Adrenal gland (tissue), 12 donors: Measurements from ENCODE around the gene RPGRIP1. TPM values are rescaled to one million over a fixed set of nuclear protein-coding genes. Genes with fewer than 3 reads are reported as not detected.
A peak's percentile ranks its signal among the peaks of the same experiment; 100 is the strongest.

ENCODE experiments used
- DNase-seq, 7 donors: peaks; one replicate each; pipeline ENCODE4 v3.0.0-alpha.2; 2019 to 2020
- H3K27ac ChIP-seq, 5 donors: fragments of 200-600 bp; sonication (generic) in 4 of 5; 1 replicate in 3 of 5; 2 replicates in 2 of 5; pipeline versions ENCODE4 v1.5.1 to v1.8.0; 2016 to 2020; ENCODE audit warnings: mild to moderate bottlenecking in 1 of 5
- H3K27me3 ChIP-seq: fragments of 200-600 bp; 2 replicates; pipeline ENCODE4 v1.8.0; 2021
- H3K36me3 ChIP-seq, 2 donors: fragments of 200-600 bp; replicated peaks in 1 of 2; 1 replicate in 1 of 2; 2 replicates in 1 of 2; pipeline versions ENCODE4 v1.5.1 to v1.8.0; 2018 to 2022
- H3K4me1 ChIP-seq, 2 donors: fragments of 200-600 bp; replicated peaks in 1 of 2; 1 replicate in 1 of 2; 2 replicates in 1 of 2; pipeline versions ENCODE4 v1.5.1 to v1.8.0; 2018 to 2021
- H3K4me3 ChIP-seq, 4 donors: fragments of 200-600 bp; sonication (generic) in 3 of 4; one replicate each; pipeline ENCODE4 v1.5.1; 2016 to 2018
- H3K9me3 ChIP-seq, 3 donors: fragments of 200-600 bp; sonication (generic) in 1 of 3; replicated peaks in 1 of 3; 1 replicate in 2 of 3; 2 replicates in 1 of 3; pipeline versions ENCODE4 v1.5.1 to v1.8.0; 2016 to 2021
- POLR2A ChIP-seq, 2 donors: fragments of 450-650 bp; IDR thresholded peaks; one replicate each; pipeline ENCODE4 v1.6.1; 2017; ENCODE audit warnings: antibody characterized with exemption in 2 of 2, mild to moderate bottlenecking in 2 of 2, moderate library complexity in 1 of 2
- WGBS, 4 donors: extraction: QIAGEN DNeasy Blood & Tissue Kit in 2 of 4; methylation state at CpG; one replicate each; pipeline versions ENCODE4 v1.1.5 to v1.1.7; 2013 to 2017; 5-methylcytosine and 5-hydroxymethylcytosine counted together
- intact Hi-C, 2 donors: fragments of 100-400 bp; cut with DNase I; formaldehyde crosslinking; loops; one replicate each; pipeline versions ENCODE4 v1.14.1 to v1.15.0; 2022 to 2023
- polyA plus RNA-seq, 3 donors: library from polyadenylated mRNA; stranded (reverse); fragments of 200-250 nt in 2 of 3; fragments of 350-450 nt in 1 of 3; fragmentation: Illumina TruSeq in 1 of 3; extraction: RNeasy Lipid Tissue Mini Kit (QIAGEN cat#74804) in 1 of 3; gene quantifications; one replicate each; pipeline ENCODE4 v1.2.3, GENCODE V29; 2013 to 2014
- total RNA-seq, 9 donors: library from RNA; depleted of rRNA in 4 of 9; stranded (reverse); fragments of >200 nt in 4 of 9; fragments of 120-200 nt in 1 of 9; fragmentation: NEBNext Ultra II Directional in 1 of 9; extraction: Animal tissue kit (Norgen Biotek cat#: 25700) in 1 of 9; gene quantifications; one replicate each; pipeline versions ENCODE4 v1.1.0 to v1.2.4, GENCODE V29; 2013 to 2023
- TF ChIP-seq, protein P1 (sequence below), 6 experiments: fragments of 450-650 bp in 4 of 6; fragments of 200-600 bp in 2 of 6; sonication (generic) in 1 of 6; IDR thresholded peaks; 1 replicate in 5 of 6; 2 replicates in 1 of 6; pipeline versions ENCODE4 v1.5.1 to v1.8.0; 2016 to 2021; ENCODE audit warnings: antibody characterized with exemption in 6 of 6, mild to moderate bottlenecking in 2 of 6, moderate library complexity in 1 of 6
- donor health status: healthy with polysubstance abuse.
- donor health status: Bipolar disorder and iron deficiency.
- donor health status: DM: yes; HTN: yes; CAD: no.
- donor health status: DM: no; HTN: no; CAD: no.
- donor health status: DM: no; HTN: no; CAD: no.
- donor health status: DM: yes; HTN: yes; CAD: no.

RPGRIP1 gene
- total and polyA plus RNA-seq, 12 donors: 0.10 to 1.6 (median 0.29) TPM; not detected in 3

DNA sequence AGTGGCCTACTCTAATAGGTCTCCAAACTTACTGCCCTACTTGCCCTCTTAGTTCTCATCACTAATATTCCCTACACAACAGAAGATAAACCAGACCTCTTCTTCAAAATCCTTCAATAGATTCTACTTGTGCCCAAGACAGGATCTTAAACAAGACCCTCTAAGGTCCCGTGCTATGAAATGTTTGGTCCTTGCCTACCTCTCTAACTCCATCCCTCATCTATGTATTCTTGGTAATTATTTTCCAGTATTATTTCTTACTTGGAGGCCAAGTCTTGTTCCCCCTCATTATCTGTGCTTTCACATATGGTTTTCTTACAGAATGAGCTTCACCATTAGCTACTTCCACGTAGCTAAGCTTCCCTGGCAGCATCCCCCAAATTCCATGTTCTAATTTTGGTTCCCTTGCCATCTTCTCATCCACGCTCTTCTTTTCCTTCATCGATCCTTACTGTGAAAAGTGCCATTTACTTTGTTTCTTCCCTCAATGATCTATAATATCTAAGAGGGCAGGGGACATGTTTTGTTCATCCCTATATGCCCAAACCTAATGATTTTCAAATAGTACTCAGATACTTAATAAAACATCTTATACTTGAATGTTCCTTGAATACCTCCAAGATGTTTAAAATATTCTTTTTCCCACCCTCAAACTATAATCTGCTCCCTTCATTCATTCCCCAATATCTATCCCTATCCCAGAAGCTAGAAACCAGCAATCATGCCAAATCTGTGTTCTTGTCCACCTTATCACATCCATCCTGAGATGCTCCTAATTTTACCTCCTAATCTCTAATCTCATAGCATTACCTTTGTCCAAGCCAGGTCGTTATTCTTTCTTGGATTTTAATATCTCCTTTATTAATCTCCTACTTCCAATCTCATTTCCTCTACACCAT lies 20.7 kb upstream of the RPGRIP1 start:
- peaks cover 54 to 91% of the 10 kb centered on the region in 2 donors for H3K4me1 ChIP-seq
- H3K36me3 ChIP-seq: peaks cover 0 to 63% of the 10 kb centered on the region in 2 donors
- DNase-seq: no peak
- WGBS, 4 donors: 85 to 89% (median 87%) methylated on average over 5 of the region's 5 CpGs
- H3K27ac ChIP-seq: no peak overlapping the region
- H3K27me3 ChIP-seq: no peaks in the 10 kb centered on the region
- intact Hi-C loops: no loop called here
- H3K9me3 ChIP-seq: no peaks in the 10 kb centered on the region
- no peak overlapping the region for H3K4me3 ChIP-seq
- no peak for TF ChIP-seq POLR2A (IDR thresholded peaks at IDR 0.05)
- TF ChIP-seq, protein P1, sequence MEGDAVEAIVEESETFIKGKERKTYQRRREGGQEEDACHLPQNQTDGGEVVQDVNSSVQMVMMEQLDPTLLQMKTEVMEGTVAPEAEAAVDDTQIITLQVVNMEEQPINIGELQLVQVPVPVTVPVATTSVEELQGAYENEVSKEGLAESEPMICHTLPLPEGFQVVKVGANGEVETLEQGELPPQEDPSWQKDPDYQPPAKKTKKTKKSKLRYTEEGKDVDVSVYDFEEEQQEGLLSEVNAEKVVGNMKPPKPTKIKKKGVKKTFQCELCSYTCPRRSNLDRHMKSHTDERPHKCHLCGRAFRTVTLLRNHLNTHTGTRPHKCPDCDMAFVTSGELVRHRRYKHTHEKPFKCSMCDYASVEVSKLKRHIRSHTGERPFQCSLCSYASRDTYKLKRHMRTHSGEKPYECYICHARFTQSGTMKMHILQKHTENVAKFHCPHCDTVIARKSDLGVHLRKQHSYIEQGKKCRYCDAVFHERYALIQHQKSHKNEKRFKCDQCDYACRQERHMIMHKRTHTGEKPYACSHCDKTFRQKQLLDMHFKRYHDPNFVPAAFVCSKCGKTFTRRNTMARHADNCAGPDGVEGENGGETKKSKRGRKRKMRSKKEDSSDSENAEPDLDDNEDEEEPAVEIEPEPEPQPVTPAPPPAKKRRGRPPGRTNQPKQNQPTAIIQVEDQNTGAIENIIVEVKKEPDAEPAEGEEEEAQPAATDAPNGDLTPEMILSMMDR (IDR thresholded peaks at IDR 0.05): no peak

DNA sequence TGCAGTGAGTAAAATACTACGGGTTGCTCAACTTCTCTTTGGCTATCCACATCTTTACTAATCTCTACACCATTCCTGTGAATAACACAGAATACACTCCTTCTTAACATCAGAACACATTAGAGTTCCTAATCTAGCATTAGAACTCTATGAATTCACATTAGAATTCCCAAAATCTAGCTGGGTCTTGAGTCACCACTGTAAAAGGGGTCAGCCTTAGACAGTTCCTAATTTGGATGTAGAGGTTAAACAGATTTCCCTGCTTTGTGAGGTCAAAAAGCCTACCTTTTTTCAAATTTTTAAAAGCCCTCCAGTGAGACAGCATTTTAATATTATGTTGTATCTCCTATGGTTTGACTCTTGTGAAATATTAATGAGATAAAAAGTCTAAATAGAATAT lies 18.1 kb upstream of the RPGRIP1 start:
- Histone ChIP-seq H3K27ac (peak overlapping the region in 1 of 5 donors; percentile 22), H3K4me3 (no peak overlapping the region), H3K36me3 (peaks cover 0 to 60% of the 10 kb centered on the region in 2 donors), H3K9me3 (no peaks in the 10 kb centered on the region), H3K27me3 (no peaks in the 10 kb centered on the region), H3K4me1 (peaks cover 48 to 92% of the 10 kb centered on the region in 2 donors)
- TF ChIP-seq, protein P1 (IDR thresholded peaks at IDR 0.05): no peak
- TF ChIP-seq POLR2A (IDR thresholded peaks at IDR 0.05): no peak
- WGBS, 4 donors: 50 to 59% (median 54%) methylated on average over 1 of the region's 1 CpG
- intact Hi-C loops: no loop called here
- no peak for DNase-seq

DNA sequence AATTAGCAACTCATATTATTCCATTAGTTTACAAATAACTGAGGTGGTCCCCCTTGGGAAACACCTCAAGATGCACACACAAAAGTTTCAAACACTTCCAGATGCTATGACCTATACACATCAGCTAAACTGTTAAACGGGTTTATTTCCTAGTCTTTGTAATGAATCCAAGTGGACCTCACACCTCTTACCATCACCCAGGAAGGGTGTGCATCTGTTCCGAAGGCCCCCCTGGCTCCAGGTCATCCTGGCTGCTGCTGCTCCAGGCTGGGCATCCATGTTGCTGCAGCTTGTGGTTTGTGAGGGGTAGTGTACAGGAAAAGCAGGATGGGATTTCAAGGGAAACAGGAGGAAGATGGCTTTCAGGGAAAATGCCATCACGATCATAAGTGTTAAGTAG lies 17.5 kb upstream of the RPGRIP1 start:
- no peak for DNase-seq
- H3K36me3 ChIP-seq: peaks cover 0 to 60% of the 10 kb centered on the region in 2 donors
- WGBS, 4 donors: 37 to 52% (median 45%) methylated on average over 3 of the region's 3 CpGs
- no peak overlapping the region for H3K4me3 ChIP-seq
- H3K27me3 ChIP-seq: no peaks in the 10 kb centered on the region
- no peaks in the 10 kb centered on the region for H3K9me3 ChIP-seq
- no peak for TF ChIP-seq POLR2A (IDR thresholded peaks at IDR 0.05)
- TF ChIP-seq, protein P1 (IDR thresholded peaks at IDR 0.05): no peak
- peaks cover 52 to 92% of the 10 kb centered on the region in 2 donors for H3K4me1 ChIP-seq
- H3K27ac ChIP-seq: peak overlapping the region in 2 of 5 donors; percentile 22 to 54
- intact Hi-C loops: no loop called here

DNA sequence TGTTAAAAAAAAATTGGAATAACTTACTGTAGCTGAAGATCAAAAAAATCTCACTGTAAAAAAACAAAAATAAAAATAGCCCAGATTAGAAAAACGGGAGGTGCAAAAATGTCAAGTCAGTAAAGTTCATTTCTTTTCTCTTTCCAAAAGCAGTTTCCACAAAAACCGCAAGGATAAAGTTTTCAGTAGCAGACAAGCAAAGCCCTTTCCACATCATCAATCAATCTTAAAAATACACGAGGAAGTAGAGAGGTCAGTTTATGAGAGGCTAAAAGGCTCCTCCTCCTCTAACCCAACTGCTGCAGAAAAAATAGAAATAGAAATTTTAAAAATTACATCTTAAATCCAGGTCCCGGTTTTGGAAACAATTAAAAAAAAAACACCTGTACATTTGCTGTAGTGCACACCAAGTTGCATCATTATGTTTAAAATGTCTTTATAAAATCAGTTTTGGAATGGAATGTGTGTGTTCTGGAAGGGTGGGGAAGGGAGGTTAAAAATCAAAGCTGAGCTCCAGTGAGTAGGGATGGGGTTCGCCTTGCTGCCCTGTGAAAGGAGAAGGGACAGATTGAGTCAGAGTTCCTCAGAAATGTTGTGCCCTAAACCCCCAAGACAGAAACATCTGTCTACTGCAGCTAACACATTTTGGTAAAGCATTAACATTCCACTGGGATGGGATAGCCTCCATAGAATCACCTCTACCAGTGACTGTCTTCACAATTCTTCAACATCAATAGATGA lies 16.4 kb upstream of the RPGRIP1 start:
- intact Hi-C loops: no loop called here
- DNase-seq: no peak
- TF ChIP-seq, protein P1 (IDR thresholded peaks at IDR 0.05): peak in 3 of 6 experiments; percentile 16 to 34 (median 19)
- TF ChIP-seq POLR2A (IDR thresholded peaks at IDR 0.05): no peak
- WGBS, 4 donors: 6 to 16% (median 11%) methylated on average over 5 of the region's 5 CpGs
- Histone ChIP-seq H3K27me3 (no peaks in the 10 kb centered on the region), H3K4me1 (peaks cover 49 to 89% of the 10 kb centered on the region in 2 donors), H3K4me3 (peak overlapping the region in 1 of 4 donors; percentile 14), H3K9me3 (no peaks in the 10 kb centered on the region), H3K27ac (peak overlapping the region in 4 of 5 donors; percentile 28 to 97 (median 61)), H3K36me3 (peaks cover 0 to 54% of the 10 kb centered on the region in 2 donors)
